Left lung (tissue), 10 donors: Measurements from ENCODE around the gene OXNAD1. TPM values are rescaled to one million over a fixed set of nuclear protein-coding genes. Genes with fewer than 3 reads are reported as not detected.
"Not testable (repeated sequence)": the region's sequence is repeated elsewhere in the genome, so short reads cannot be mapped to it uniquely, and the experiment has no call there.

Source experiments
- ATAC-seq: fragments of 200-7000 bp; cut with Tn5 transposase; one replicate; pipeline ENCODE4 v1.9.1; 2020; ENCODE audit warnings: moderate library complexity
- DNase-seq, 4 donors: peaks; one replicate each; pipeline ENCODE4 v3.0.0-alpha.2; 2013 to 2020
- H3K27ac ChIP-seq, 2 donors: fragments of 200-600 bp; sonication (generic) in 1 of 2; one replicate each; pipeline versions ENCODE4 v1.5.0 to v1.8.0; 2020 to 2021
- H3K27me3 ChIP-seq, 2 donors: fragments of 200-600 bp; sonication (generic) in 1 of 2; one replicate each; pipeline versions ENCODE4 v1.5.0 to v1.8.0; 2020 to 2021
- H3K36me3 ChIP-seq, 2 donors: fragments of 200-600 bp; sonication (generic) in 1 of 2; one replicate each; pipeline versions ENCODE4 v1.5.0 to v1.8.0; 2020 to 2021
- H3K4me1 ChIP-seq, 2 donors: fragments of 200-600 bp; one replicate each; pipeline ENCODE4 v1.8.0; 2021
- H3K4me3 ChIP-seq, 2 donors: fragments of 200-600 bp; sonication (generic) in 1 of 2; one replicate each; pipeline versions ENCODE4 v1.5.0 to v1.8.0; 2020 to 2021; ENCODE audit warnings: mild to moderate bottlenecking in 1 of 2
- H3K9me3 ChIP-seq, 2 donors: fragments of 200-600 bp; sonication (generic) in 1 of 2; one replicate each; pipeline versions ENCODE4 v1.5.0 to v1.8.0; 2020 to 2021
- intact Hi-C, 2 donors: fragments of 100-400 bp; cut with DNase I; formaldehyde crosslinking; loops; one replicate each; pipeline versions ENCODE4 v1.11.2 to v1.14.2; 2022
- polyA plus RNA-seq, 6 donors: library from polyadenylated mRNA; unstranded; fragments of 120-200 nt; gene quantifications; one replicate each; pipeline ENCODE4 v1.2.1, GENCODE V29; 2013; ENCODE audit not compliant: insufficient read length in 6 of 6
- total RNA-seq, 2 donors: library from RNA; stranded (reverse); fragmentation: NEBNext Ultra II Directional; extraction: Animal tissue kit (Norgen Biotek cat#: 25700); gene quantifications; one replicate each; pipeline ENCODE4 v1.2.1, GENCODE V29; 2021
- TF ChIP-seq, protein P1 (sequence below), 2 donors: fragments of 200-600 bp; sonication (generic) in 1 of 2; IDR thresholded peaks; one replicate each; pipeline versions ENCODE4 v1.5.0 to v1.8.0; 2021; ENCODE audit warnings: antibody characterized with exemption in 2 of 2
- donor health status: DM: no; HTN: yes; CAD: no.
- donor health status: DM: no; HTN: no; CAD: no.

Gene OXNAD1
- total and polyA plus RNA-seq, 8 donors: 8.4 to 14.3 (median 11.9) TPM

GRCh38 chr3:16305111-16305541 is 40.1 kb downstream of the OXNAD1 start:
- H3K4me1 ChIP-seq: peaks cover 0 to 7% of the 10 kb centered on the region in 2 donors
- no peak overlapping the region for H3K27ac ChIP-seq
- intact Hi-C loops: no loop called here
- peaks cover 0 to 30% of the 10 kb centered on the region in 2 donors for H3K36me3 ChIP-seq
- no peak overlapping the region for H3K4me3 ChIP-seq
- H3K9me3 ChIP-seq: no peaks in the 10 kb centered on the region
- TF ChIP-seq, protein P1, sequence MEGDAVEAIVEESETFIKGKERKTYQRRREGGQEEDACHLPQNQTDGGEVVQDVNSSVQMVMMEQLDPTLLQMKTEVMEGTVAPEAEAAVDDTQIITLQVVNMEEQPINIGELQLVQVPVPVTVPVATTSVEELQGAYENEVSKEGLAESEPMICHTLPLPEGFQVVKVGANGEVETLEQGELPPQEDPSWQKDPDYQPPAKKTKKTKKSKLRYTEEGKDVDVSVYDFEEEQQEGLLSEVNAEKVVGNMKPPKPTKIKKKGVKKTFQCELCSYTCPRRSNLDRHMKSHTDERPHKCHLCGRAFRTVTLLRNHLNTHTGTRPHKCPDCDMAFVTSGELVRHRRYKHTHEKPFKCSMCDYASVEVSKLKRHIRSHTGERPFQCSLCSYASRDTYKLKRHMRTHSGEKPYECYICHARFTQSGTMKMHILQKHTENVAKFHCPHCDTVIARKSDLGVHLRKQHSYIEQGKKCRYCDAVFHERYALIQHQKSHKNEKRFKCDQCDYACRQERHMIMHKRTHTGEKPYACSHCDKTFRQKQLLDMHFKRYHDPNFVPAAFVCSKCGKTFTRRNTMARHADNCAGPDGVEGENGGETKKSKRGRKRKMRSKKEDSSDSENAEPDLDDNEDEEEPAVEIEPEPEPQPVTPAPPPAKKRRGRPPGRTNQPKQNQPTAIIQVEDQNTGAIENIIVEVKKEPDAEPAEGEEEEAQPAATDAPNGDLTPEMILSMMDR (IDR thresholded peaks at IDR 0.05): no peak
- ATAC-seq (no peak), DNase-seq (no peak)
- no peaks in the 10 kb centered on the region for H3K27me3 ChIP-seq

- no peak for DNase-seq
- H3K36me3 ChIP-seq: peaks cover 0 to 31% of the 10 kb centered on the region in 2 donors
- H3K27me3 ChIP-seq: no peaks in the 10 kb centered on the region
- no peak overlapping the region for H3K4me3 ChIP-seq
- peaks cover 0 to 10% of the 10 kb centered on the region in 2 donors for H3K4me1 ChIP-seq
- intact Hi-C loops: no loop called here
- H3K27ac ChIP-seq: no peak overlapping the region
- ATAC-seq: no peak
- TF ChIP-seq, protein P1 (IDR thresholded peaks at IDR 0.05): no peak
- no peaks in the 10 kb centered on the region for H3K9me3 ChIP-seq
These were observed 43.0 kb downstream of the OXNAD1 start for GRCh38 chr3:16307832-16308531.

- Histone ChIP-seq H3K27me3 (no peaks in the 10 kb centered on the region), H3K36me3 (peaks cover 0 to 39% of the 10 kb centered on the region in 2 donors), H3K4me3 (no peak overlapping the region), H3K4me1 (peaks cover 0 to 10% of the 10 kb centered on the region in 2 donors), H3K27ac (no peak overlapping the region), H3K9me3 (no peaks in the 10 kb centered on the region)
- TF ChIP-seq, protein P1 (IDR thresholded peaks at IDR 0.05): no peak
- DNase-seq: no peak
- no peak for ATAC-seq
- intact Hi-C loops: no loop called here
These were observed 43.7 kb downstream of the OXNAD1 start for GRCh38 chr3:16308727-16309126.

DNA sequence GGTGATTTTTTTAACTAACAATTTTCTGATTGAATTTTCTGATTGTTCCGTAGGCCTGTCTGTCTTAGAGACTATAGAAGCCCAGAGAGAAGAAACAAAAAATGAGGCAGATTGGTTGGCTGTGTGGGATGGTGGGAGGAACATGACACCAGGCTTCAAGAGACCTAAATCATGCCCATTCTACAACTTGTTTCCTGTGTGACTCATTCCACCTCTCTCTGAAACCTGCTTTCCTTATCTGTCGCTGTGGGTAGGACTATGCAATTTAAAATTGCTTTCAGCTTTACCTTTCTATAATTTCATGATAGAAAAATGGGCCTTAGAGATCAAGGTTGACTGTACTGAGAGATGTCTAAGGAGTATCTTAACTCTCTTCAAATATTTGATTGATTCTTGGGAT is 44.5 kb downstream of the OXNAD1 start:
- no peak overlapping the region for H3K27ac ChIP-seq
- no peak for DNase-seq
- no peak overlapping the region for H3K4me3 ChIP-seq
- peaks cover 0 to 42% of the 10 kb centered on the region in 2 donors for H3K36me3 ChIP-seq
- peak; percentile 78 for ATAC-seq
- intact Hi-C loops: no loop called here
- H3K4me1 ChIP-seq: peaks cover 0 to 10% of the 10 kb centered on the region in 2 donors
- H3K27me3 ChIP-seq: no peaks in the 10 kb centered on the region
- no peaks in the 10 kb centered on the region for H3K9me3 ChIP-seq
- TF ChIP-seq, protein P1 (IDR thresholded peaks at IDR 0.05): no peak

GRCh38 chr3:16310486-16310885 is 45.5 kb downstream of the OXNAD1 start:
- peaks cover 0 to 36% of the 10 kb centered on the region in 2 donors for H3K36me3 ChIP-seq
- DNase-seq, H3K4me1 ChIP-seq, H3K27me3 ChIP-seq, H3K4me3 ChIP-seq, H3K9me3 ChIP-seq, ATAC-seq, H3K27ac ChIP-seq, intact Hi-C loops: not testable (repeated sequence)
